ENCODE measurements around the gene TCOF1.

TCOF1 gene

DNA sequence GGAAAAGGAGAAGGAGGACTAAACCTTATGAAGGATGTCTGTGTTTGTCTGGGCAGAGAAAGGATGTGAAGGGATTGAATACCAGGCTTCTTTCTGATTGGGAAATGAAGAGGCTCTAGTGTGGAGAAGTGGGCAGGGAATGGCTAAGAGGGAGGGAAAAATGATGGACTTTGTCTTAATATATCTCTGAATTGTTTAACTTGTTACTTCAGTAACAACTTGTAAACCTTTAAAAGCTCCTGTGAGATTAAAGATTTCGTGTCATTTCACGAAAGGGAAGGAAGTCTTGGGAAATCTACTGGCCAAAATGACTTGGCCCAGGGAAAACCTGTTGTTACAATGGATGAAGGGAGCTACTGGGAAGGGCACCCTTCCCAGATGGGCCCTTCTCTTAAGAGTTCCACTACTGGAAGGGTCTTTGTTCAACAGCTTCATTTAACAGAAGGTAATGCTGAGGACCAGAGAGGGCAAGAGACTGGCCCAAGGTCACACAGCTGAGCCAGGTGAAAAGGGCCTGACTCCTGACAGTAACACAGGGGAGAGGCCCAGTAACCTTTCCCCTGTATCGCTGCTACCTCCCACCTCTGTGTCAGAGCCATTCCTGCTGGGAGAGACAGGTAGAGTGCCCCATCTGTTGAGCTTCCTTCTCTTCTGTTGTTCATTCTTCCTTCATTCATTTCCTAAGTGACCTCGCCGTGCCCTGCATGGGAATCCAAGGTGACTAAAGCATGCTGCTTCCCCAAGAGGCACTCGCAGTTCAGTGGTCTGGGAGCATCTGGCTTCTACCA lies 5.1 kb upstream of the TCOF1 start:
- no peak for DNase-seq

DNA sequence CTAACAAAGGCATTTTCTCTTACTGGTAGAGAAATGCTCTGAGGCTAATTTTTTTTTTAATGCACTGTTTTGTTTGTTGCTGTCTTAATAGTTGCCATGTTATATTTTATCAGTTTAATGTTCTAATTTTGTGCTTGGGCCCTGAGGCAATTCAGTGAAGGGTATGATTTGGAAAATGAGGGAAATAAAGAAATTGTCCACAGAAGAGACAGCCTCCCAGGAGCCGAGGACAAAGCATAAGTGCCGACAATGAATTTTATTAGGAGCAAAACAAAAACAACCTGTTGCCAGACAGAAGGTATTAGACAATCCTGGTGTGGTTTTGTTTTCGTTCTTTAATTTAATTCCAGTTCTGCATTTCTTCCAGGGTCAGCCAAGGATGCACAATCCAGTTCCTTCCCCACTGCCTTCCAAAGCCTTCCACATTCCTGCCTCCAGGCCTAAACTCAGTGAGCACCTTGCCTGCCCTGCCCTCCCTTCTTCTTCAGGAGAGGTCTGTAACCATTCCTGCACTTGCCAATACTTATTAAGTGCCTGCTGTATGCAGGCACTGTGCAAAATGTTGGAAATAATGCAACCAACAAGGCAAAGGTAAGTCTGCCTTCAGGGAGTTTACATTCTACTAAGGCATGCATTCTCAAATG lies 4.3 kb upstream of the TCOF1 start:
- DNase-seq: no peak

DNA sequence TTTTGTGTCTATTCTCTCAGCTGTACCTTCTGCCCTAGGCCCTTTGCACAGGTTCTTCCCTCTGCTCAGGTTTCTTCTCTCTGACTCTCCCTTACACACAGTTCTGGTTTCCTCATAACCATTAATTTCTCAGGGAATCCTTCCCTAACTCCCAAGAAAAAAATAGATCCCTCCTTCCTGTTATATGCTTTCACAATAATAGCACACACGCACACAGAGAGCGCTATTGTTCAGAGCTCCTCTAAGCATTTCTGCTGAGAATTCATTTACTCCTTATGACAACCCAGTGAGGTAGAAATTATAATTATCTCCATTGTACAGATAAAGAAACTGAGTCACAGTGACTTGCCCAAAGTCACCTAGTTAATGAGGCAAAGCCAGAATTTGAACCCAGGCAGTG lies 1.7 kb upstream of the TCOF1 start:
- no peak for DNase-seq

DNA sequence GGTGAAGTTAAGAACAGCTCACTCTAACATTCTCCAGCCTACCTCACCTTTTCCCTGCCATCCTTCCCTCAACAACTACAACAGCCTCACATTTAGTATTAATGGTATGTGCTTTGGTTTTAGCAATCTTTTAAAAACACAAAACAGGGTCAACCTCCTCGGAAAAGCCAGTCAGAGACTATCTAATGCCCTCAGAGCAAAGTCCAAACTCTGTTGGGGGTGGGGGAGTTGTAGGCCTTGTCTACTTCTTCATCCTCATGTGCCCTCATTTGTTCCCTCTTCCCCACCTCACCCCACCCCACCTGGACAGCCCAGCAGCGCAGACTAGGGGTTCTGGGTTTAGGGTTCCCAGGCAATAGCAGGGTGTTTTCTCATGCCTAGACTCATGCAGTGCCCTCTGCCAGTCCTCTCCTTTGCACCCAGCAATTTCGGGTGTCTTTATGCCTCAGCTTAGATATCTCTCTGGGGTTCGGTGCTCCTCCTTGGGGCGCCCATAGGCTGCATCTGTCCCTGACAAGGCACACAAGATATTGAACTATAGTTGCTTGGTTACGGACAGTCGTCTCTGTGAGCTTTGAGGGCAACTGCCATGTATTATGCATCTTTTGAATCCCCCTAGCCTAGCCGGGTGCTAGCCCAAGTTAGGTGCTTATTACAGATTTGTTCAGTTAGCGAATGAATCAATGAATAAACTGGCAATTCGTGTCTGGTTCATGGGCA lies 762 bp upstream of the TCOF1 start:
- no peak for DNase-seq

DNA sequence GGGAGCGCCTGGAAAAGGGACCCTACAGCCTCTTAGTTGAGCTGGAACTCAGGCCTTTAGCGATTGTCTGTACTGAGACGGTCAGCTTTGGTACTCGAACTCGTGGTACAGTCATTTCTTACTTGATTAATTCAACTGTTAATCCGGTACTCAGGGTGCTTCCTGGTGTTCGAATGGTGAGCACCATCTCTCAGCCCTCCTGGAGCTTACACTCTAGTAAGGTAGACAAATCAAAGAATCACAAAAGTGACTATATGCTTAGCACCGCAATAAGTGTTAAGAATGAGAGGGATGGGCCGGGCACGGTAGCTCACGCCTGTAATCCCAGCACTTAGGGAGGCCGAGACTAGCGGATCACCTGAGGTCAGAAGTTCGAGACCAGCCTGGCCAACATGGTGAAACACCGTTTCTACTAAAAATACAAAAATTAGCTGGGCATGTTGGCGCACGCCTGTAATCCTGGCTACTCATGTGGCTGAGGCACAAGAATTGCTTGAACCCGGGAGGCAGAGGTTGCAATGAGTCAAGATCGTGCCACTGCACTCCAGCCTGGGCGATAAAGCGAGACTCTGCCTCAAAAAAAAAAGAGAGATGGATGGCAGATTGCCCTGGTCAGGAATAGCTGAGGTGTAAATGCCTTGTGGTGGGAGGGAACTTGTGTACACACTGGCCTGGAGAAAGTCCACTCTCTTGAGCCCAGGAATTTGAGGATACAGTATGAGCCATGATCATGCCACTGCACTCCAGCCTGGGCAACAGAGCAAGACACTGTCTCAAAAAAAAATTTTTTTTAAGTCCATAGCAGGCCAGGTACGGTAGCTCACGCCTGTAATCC lies 981 bp downstream of the TCOF1 start:
- no peak for DNase-seq

DNA sequence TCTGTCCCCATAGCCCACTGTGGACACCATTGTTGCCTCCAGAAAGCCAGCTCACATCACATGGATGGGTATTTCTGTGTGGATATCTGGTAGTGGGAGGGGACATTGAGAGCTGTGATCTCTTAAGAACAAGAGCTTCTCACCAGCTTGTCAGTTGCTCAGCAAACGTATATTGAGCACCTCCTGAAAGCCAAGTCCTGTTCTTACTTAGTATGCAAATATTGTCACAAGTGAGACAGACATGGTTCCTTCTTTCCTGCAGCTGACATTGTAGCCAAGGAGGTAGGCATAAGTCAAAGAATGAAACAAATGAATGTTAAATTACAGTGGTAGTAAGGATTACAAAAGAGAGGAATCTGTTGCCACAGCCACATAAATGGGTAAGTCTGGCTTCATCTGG lies 3.8 kb downstream of the TCOF1 start:
- DNase-seq: no peak

DNA sequence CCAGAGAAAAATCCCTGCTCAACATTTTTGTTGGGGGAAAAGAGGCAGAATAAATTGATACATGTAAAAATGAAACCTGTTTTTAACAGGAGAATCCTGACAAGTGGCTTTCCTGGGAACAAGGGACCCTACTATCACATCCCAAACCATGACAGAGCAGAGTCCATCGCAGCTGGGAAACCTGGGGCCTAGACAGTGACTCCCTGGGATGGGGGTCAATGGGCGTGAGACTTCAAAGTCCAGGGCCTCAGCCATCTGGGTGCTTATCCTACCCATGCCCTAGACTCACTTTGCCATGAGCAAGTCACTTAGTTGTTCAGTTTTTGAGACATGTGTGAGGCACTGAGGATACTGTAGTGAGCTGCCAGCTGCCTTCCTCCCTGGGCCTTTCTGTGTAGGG lies 5.7 kb downstream of the TCOF1 start:
- DNase-seq: no peak

DNA sequence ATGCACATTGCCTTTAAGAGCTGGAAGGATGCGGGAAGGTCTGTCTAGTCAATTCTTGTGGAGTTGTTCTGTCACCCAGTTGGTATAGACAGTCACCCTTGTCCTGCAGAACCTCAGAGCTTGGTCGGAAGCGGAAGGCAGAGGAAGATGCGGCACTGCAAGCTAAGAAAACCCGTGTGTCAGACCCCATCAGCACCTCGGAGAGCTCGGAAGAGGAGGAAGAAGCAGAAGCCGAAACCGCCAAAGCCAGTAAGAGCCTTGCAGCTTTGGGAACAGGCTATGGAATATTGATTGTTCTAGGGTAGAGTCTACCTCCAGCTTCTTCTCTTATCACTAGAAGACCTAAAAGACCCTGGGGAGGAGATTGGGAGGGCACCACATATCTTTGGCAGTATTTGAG lies 6.5 kb downstream of the TCOF1 start:
- DNase-seq: no peak

DNA sequence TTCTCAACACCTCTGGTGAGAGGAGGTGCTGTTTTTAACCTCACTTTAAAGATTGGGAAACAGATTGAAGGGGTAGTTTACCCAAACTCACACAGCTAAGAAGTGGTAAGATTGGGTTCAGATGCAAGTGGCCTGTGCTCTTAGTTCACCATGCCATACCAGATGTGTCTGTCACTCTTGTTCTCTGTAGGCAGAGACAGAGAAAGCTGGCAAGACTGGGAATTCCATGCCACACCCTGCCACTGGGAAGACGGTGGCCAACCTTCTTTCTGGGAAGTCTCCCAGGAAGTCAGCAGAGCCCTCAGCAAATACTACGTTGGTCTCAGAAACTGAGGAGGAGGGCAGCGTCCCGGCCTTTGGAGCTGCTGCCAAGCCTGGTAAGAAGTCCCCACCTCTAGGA lies 11.0 kb downstream of the TCOF1 start:
- DNase-seq: no peak

DNA sequence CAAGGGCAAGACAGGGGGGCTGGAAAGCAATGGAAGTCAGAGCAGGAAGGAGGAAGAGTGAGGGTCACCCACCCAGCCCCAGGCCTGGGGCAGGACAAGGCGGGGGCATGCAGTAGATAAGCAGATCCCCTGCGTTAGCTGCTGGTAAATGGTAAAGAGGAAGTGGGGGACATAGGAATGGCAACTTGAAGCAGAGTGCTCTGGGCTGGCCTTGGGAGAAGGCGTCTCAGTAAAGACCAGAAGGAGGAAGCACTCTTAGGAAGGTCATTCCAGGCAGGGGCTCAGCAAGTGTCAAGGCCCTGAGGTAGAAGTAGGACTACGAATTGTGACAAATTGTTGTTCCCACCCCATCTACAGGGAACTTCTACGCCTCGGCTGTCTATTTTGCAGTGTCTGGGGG lies 15.1 kb downstream of the TCOF1 start:
- DNase-seq: no peak

DNA sequence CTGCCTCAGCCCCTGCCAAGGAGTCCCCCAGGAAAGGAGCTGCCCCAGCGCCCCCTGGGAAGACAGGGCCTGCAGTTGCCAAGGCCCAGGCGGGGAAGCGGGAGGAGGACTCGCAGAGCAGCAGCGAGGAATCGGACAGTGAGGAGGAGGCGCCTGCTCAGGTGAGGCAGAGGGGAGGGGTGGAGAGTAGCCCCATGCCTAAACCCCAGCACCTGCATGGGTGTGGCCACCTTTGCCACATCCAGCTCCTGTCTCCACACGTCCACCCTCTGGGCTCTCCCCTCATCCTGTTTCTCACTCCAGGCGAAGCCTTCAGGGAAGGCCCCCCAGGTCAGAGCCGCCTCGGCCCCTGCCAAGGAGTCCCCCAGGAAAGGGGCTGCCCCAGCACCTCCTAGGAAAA lies 17.2 kb downstream of the TCOF1 start:
- no peak for DNase-seq

DNA sequence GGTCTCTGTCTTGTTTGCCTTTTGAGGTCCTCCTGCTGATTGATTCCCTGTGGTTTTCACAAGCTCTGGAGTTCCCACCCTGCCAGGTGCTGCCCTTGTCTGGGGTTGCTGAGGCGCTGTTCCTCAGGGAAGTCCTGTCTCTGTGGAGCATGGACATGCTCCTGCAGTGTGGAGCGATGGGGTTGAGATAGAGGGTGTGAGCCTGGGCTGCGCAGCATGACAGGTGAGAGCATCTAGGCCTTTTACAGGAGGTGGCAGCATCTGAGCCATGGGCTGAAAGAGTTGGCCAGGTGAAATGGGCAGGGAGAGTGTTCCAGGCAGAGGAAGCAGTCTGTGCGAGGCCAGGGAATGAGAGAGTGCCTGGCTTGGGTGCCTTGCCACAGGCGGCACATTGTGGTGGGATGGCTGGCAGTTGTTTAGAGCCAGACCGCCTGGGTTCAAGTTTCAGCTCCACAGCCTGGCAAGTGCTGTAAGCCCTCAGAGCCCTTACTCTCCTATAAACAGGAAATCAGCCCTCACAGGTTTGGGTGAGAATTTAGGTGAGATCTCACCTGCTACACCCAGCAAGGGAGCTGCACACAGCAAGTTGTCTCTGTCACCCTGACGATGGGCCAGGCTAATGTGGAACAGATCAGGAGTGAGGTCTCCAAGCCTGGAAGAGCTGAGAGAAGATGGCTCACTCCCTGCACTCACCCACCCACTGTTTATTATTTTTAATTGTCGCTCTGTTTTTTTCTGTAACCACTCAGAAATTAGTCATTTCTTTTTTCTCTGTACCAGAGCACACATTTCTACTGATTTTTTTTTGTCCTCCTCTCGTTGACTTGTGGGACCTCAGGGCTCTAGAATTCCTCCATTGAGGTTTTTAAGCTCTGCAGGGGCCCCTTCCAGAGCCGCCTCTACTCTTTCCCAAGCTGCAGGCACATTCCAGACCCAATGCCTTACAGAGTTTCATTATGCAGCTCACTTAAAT lies 19.6 kb downstream of the TCOF1 start:
- no peak for DNase-seq

DNA sequence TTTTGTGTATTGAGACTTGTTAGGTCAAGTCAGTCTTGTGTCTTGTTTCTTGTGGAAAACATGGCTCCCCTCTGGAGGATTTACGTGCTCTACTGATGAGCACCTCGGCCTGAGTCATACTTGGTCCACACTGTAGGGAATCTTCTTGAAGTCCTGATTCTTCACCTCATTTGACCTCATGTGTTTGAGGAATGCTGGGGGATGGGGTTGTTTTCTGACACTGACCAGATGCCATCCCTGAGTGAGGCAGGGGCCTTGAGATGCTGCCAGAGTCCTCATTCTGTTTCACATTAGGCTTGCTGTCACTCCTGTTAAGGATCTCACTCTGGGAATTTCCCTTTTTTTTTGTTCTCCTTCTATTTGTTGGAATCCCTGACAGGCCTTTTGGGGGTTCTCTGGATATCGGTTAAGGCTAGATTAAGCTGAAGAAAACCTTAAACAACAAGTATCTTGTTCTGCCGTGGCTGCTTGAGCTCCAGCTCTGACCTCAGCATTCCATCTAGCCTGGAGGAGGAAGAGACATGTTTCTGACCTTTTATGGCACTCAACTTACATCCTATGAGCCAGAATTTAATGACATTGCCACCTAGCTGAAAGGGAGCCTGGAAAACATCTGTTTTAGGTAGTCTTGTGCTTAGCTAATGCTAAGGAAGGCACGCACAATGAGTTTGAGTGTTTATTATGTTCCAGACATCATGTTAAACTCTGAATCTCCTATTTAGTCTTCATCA lies 20.6 kb downstream of the TCOF1 start:
- no peak for DNase-seq

DNA sequence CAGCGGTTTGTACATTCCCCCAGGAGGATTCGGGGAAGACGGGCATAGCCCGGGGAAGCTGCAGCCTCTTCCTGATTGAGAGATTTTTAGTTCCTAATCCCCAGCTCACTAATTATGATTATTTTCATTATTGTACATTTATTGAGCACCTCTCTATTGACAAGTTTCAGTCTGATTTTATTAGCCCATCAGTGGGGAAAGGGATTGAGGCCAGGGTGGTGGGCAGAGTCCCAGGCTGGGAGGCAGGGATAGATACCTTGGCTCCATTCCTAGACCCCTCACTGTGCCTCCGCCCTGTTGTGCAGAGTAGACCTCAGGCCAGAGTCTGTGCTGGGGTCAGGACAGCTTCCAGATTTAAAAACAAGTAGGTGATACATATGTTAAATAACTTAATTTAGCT lies 27.2 kb downstream of the TCOF1 start:
- no peak for DNase-seq

DNA sequence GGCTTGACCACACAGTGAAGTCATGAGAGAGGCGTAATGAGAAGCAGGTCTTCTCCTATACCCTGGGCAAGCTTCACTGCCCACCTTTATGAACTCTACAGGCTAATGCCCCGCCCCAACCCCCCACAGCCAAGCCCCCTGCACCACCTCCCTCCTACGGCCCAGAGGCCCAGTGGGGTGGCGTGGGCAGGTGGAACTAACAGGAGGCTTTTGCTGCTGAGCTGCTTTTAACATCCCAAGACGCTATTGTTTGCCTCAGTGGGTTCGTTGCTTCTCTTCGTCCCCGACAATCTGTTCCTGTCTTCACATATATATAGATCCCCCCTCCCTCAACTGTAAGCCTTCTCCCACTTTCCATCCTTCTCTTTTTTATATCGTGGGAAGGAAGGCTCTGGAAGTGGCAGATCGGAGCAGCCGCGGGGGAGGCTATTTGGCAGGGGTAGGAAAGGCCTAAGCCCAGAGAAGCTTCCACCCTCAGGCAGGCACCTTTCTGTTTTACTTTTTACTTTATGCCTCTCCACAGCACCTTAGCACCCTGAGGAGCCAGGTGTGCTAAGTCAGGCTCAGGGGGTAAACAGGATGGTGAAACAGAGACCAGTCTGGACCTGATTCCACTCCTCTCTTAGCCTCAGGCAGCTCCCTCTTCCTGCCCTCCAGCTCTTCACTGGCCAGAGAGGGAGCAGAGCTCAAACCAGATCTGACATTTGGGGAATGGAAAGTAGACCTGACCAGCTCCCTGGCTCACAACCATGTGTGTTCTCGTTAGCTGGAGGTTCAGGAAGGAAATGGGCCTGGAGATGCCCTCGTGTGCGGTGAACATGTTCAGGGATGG lies 28.7 kb downstream of the TCOF1 start:
- DNase-seq: no peak

DNA sequence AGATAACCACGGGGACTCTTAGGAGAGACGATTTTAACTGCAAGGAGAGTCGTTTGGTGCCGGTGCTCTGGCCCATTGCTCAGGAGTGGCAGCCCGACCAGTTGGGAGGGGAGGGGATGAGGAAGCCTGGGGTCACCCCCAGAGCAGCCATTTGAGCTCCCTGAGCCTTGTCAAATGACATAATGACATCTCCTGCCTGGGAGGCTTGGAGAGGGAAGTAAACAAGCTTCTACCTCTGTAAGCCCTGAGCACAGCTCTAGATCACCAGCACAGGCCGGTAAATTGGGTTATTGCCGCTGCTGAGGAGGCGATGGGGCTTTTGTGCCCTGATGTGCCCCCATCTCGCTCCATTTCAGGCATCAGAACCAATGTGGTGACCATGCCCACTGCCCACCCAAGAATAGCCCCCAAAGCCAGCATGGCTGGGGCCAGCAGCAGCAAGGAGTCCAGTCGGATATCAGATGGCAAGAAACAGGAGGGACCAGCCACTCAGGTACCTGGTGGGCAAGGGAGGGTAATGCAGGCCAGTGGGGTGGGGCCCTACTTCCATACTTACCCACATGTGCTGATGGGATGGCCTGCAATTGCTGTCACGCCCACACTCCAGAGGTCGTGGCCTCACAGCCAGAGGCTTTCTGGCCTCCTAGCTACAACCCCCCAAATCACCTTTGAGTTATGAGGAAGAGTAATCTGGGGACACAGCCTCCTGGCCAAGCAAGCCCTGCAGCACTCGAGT lies 32.2 kb downstream of the TCOF1 start:
- DNase-seq: no peak

DNA sequence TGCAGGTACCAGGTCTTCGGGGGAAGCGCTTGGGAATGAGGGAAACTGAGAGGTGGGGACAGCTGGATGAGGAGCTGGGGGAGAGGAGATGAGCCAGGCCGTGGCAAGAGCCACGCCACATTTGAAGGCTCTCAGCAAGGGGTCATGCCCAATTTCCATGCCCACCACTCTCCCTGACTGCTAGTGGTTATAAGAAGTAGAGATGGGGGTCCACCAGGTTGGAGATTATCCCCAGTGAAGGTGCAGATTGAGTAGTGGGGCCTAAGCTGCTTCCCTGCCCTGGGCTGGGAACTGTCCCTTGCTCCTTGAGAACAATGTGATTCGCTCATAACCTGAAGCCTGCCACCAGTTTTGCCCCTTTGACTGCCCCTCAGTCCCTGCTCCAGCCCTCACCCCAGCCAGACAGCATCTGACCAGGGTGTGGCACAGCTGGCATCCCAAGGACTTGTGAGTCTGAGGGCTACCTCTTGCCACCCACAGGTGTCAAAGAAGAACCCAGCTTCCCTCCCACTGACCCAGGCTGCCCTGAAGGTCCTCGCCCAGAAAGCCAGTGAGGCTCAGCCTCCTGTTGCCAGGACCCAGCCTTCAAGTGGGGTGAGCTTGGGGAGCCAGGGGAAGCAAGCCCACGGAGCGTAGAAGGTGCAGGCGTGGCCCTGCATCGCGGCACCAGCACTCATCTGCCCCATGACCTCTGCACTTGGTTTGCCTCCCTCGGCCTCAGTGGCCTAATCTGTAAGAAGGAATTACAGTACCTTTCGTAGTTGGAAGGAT lies 33.8 kb downstream of the TCOF1 start:
- no peak for DNase-seq

DNA sequence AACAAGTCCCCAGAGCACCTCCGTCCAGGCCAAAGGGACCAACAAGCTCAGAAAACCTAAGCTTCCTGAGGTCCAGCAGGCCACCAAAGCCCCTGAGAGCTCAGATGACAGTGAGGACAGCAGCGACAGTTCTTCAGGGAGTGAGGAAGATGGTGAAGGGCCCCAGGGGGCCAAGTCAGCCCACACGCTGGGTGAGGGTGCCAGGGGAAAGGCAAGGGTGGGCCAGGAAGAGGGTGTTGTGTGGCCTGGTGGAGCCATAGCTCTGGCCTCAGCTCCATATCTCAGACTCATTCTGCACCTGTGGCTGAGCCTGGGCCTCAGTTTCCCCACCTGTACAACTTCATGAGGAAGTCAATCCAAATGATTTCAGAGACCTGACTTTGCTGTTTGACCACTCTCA lies 34.5 kb downstream of the TCOF1 start:
- DNase-seq: no peak

DNA sequence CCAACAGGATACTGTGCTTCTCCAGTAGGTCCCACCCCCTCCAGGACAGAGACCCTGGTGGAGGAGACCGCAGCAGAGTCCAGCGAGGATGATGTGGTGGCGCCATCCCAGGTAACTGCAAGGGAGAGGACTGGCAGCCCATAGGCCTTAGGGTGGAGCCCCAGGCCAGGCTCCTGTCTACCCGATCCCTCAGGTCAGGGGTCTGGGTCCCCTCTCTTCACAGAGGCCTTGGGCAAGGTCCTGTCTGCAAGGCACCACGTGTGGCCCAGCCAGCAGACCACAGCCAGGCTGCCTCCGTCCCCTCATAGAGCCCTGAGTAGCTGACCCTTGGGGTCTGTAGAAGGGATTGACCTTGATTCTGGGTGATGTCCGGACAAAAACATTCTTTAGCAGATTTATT lies 35.2 kb downstream of the TCOF1 start:
- DNase-seq: no peak

Measured in SIG-M5 (cell line).